SK-N-MC (cell line): ENCODE results near the gene PDZRN3.

ENCODE experiments used
- EZH2 ChIP-seq: fragments of 200-600 bp; sonication (generic); IDR thresholded peaks from one replicate; pipeline ENCODE4 v1.6.1; 2017; ENCODE audit warnings: antibody characterized with exemption
- POLR2AphosphoS5 ChIP-seq: IDR thresholded peaks from 2 replicates; pipeline ENCODE4 v1.6.1; 2012; ENCODE audit warnings: mild to moderate bottlenecking, low read depth, low read length, borderline replicate concordance

GRCh38 chr3:73559749-73560148, 65.0 kb downstream of the PDZRN3 start:
- TF ChIP-seq POLR2AphosphoS5 (no peak), EZH2 (no peak)
